Parathyroid adenoma (tissue), 2 donors: ENCODE measurements around the gene ARID5A.

ENCODE experiments used
- H2AFZ ChIP-seq: fragments of 300-600 bp; sonication (generic); one replicate; pipeline ENCODE4 v1.7.0; 2017; ENCODE audit warnings: antibody characterized with exemption, mild to moderate bottlenecking
- H3K27ac ChIP-seq: fragments of 300-600 bp; sonication (generic); one replicate; pipeline ENCODE4 v1.7.0; 2017
- H3K27me3 ChIP-seq: fragments of 300-600 bp; sonication (generic); one replicate; pipeline ENCODE4 v1.7.0; 2017; ENCODE audit warnings: low read length; ENCODE audit not compliant: control insufficient read depth, insufficient read depth
- H3K36me3 ChIP-seq: fragments of 300-600 bp; sonication (generic); one replicate; pipeline ENCODE4 v1.7.0; 2017; ENCODE audit warnings: low read length; ENCODE audit not compliant: control insufficient read depth, insufficient read depth
- H3K4me1 ChIP-seq: fragments of 300-600 bp; sonication (generic); one replicate; pipeline ENCODE4 v1.7.0; 2017; ENCODE audit warnings: control low read depth
- H3K4me2 ChIP-seq: fragments of 300-600 bp; sonication (generic); one replicate; pipeline ENCODE4 v1.7.0; 2017; ENCODE audit warnings: low read length
- H3K4me3 ChIP-seq: fragments of 300-600 bp; sonication (generic); one replicate; pipeline ENCODE4 v1.7.0; 2017; ENCODE audit warnings: low read depth, low read length
- H3K79me2 ChIP-seq: fragments of 300-600 bp; sonication (generic); one replicate; pipeline ENCODE4 v1.7.0; 2017; ENCODE audit warnings: control low read depth
- H3K9ac ChIP-seq: fragments of 300-600 bp; sonication (generic); one replicate; pipeline ENCODE4 v1.7.0; 2017; ENCODE audit warnings: mild to moderate bottlenecking
- H3K9me3 ChIP-seq: fragments of 300-600 bp; sonication (generic); one replicate; pipeline ENCODE4 v1.7.0; 2017; ENCODE audit warnings: low read length; ENCODE audit not compliant: control insufficient read depth
- CTCF ChIP-seq: fragments of 300-600 bp; sonication (generic); IDR thresholded peaks from one replicate; pipeline ENCODE4 v1.7.0; 2017; ENCODE audit warnings: antibody characterized with exemption, mild to moderate bottlenecking
- donor health status: primary hyperparathyroidism.

The ARID5A gene

GRCh38 chr2:96580771-96581170 lies 44.2 kb downstream of the ARID5A start:
- H2AFZ ChIP-seq: no peak overlapping the region
- H3K79me2 ChIP-seq: no peaks in the 10 kb centered on the region
- no peak overlapping the region for H3K4me3 ChIP-seq
- no peak overlapping the region for H3K4me2 ChIP-seq
- H3K4me1 ChIP-seq: no peaks in the 10 kb centered on the region
- H3K36me3 ChIP-seq: no peaks in the 10 kb centered on the region
- no peak for TF ChIP-seq CTCF
- no peaks in the 10 kb centered on the region for H3K27me3 ChIP-seq
- no peak overlapping the region for H3K27ac ChIP-seq
- no peak overlapping the region for H3K9ac ChIP-seq
- H3K9me3 ChIP-seq: no peaks in the 10 kb centered on the region

GRCh38 chr2:96584017-96584416 lies 47.5 kb downstream of the ARID5A start:
- no peak overlapping the region for H2AFZ ChIP-seq
- no peak overlapping the region for H3K27ac ChIP-seq
- H3K9me3 ChIP-seq: no peaks in the 10 kb centered on the region
- no peak for TF ChIP-seq CTCF
- H3K79me2 ChIP-seq: no peaks in the 10 kb centered on the region
- H3K27me3 ChIP-seq: no peaks in the 10 kb centered on the region
- no peak overlapping the region for H3K4me2 ChIP-seq
- no peaks in the 10 kb centered on the region for H3K4me1 ChIP-seq
- H3K9ac ChIP-seq: no peak overlapping the region
- no peak overlapping the region for H3K4me3 ChIP-seq
- H3K36me3 ChIP-seq: no peaks in the 10 kb centered on the region

- Histone ChIP-seq H3K27me3 (no peaks in the 10 kb centered on the region), H2AFZ (no peak overlapping the region), H3K9me3 (no peaks in the 10 kb centered on the region), H3K27ac (no peak overlapping the region), H3K4me2 (no peak overlapping the region), H3K36me3 (no peaks in the 10 kb centered on the region), H3K4me3 (no peak overlapping the region), H3K9ac (no peak overlapping the region), H3K79me2 (no peaks in the 10 kb centered on the region), H3K4me1 (no peaks in the 10 kb centered on the region)
- no peak for TF ChIP-seq CTCF
Measured at GRCh38 chr2:96587843-96588242, 51.3 kb downstream of the ARID5A start.

GRCh38 chr2:96591054-96591453 lies 54.5 kb downstream of the ARID5A start:
- Histone ChIP-seq H2AFZ (no peak overlapping the region), H3K4me3 (no peak overlapping the region), H3K27ac (no peak overlapping the region), H3K9me3 (no peaks in the 10 kb centered on the region), H3K79me2 (no peaks in the 10 kb centered on the region), H3K27me3 (no peaks in the 10 kb centered on the region), H3K4me1 (no peaks in the 10 kb centered on the region), H3K36me3 (no peaks in the 10 kb centered on the region), H3K9ac (no peak overlapping the region), H3K4me2 (no peak overlapping the region)
- TF ChIP-seq CTCF: no peak

- no peak overlapping the region for H3K4me2 ChIP-seq
- no peaks in the 10 kb centered on the region for H3K79me2 ChIP-seq
- no peak overlapping the region for H2AFZ ChIP-seq
- H3K36me3 ChIP-seq: no peaks in the 10 kb centered on the region
- no peaks in the 10 kb centered on the region for H3K4me1 ChIP-seq
- H3K9ac ChIP-seq: no peak overlapping the region
- TF ChIP-seq CTCF: no peak
- H3K27ac ChIP-seq: no peak overlapping the region
- H3K9me3 ChIP-seq: no peaks in the 10 kb centered on the region
- H3K4me3 ChIP-seq: no peak overlapping the region
- no peaks in the 10 kb centered on the region for H3K27me3 ChIP-seq
Measured at GRCh38 chr2:96591494-96591893, 54.9 kb downstream of the ARID5A start.
